ENCODE data around the gene KIF3A.

GRCh38 chr5:132778129-132778528 is 40.8 kb upstream of the KIF3A start:
- TF ChIP-seq CTCF (IDR thresholded peaks at IDR 0.05; ENCODE audit: low read depth, low read length, missing input control) (no peak), EGR1 (IDR thresholded peaks at IDR 0.05; ENCODE audit: low read depth in 2 of 2) (no peak), REST (IDR thresholded peaks at IDR 0.05) (no peak), MAX (IDR thresholded peaks at IDR 0.05) (no peak), SP1 (IDR thresholded peaks at IDR 0.05) (no peak), NR2F2 (IDR thresholded peaks at IDR 0.05) (no peak), YY1 (IDR thresholded peaks at IDR 0.05) (no peak), TAF1 (conservative IDR thresholded peaks at IDR 0.05) (no peak), RAD21 (IDR thresholded peaks at IDR 0.05) (no peak), ATF3 (IDR thresholded peaks at IDR 0.05) (no peak), GABPA (IDR thresholded peaks at IDR 0.05 in 1 of 2, conservative IDR thresholded peaks at IDR 0.05 in 1 of 2) (no peak), ZBTB33 (IDR thresholded peaks at IDR 0.05) (no peak), FOXA1 (IDR thresholded peaks at IDR 0.05) (no peak), RXRA (IDR thresholded peaks at IDR 0.05) (no peak)

All from liver (tissue), 3 donors.